NT2/D1 (cell line): Measurements from ENCODE around the gene AKAP6.

Experiments used
- DNase-seq: peaks from one replicate; pipeline ENCODE4 v3.0.0-alpha.2; 2011; ENCODE audit warnings: low read depth, low spot score
- H3K27me3 ChIP-seq: 2 replicates; pipeline ENCODE4 v1.6.0; 2011; ENCODE audit warnings: mild to moderate bottlenecking; ENCODE audit not compliant: insufficient read length, insufficient read depth
- H3K36me3 ChIP-seq: 2 replicates; pipeline ENCODE4 v1.6.1; 2011; ENCODE audit warnings: mild to moderate bottlenecking, low read length, mixed read lengths; ENCODE audit not compliant: insufficient read depth, insufficient read length
- H3K4me1 ChIP-seq: 2 replicates; pipeline ENCODE4 v1.5.1; 2011; ENCODE audit not compliant: insufficient read depth, insufficient read length
- H3K4me3 ChIP-seq: 2 replicates; pipeline ENCODE4 v1.5.1; 2011; ENCODE audit warnings: low read depth; ENCODE audit not compliant: insufficient read length
- H3K9ac ChIP-seq: 2 replicates; pipeline ENCODE4 v1.6.0; 2011; ENCODE audit warnings: low read depth; ENCODE audit not compliant: insufficient read length
- H3K9me3 ChIP-seq: 2 replicates; pipeline ENCODE4 v1.5.1; 2011; ENCODE audit warnings: mild to moderate bottlenecking, low read length; ENCODE audit not compliant: insufficient read depth
- SUZ12 ChIP-seq: IDR thresholded peaks from 2 replicates; pipeline ENCODE4 v1.6.1; 2011; ENCODE audit not compliant: insufficient read length, insufficient read depth; ENCODE audit errors: extremely low read depth
- YY1 ChIP-seq: IDR thresholded peaks from 2 replicates; pipeline ENCODE4 v1.6.1; 2011; ENCODE audit not compliant: insufficient read length, insufficient read depth
- ZNF274 ChIP-seq: IDR thresholded peaks from 2 replicates; pipeline ENCODE4 v1.6.1; 2011; ENCODE audit warnings: mild to moderate bottlenecking, low read depth, low read length

Gene AKAP6

GRCh38 chr14:32724867-32725471 lies 395.9 kb downstream of the AKAP6 start:
- H3K9me3 ChIP-seq = no peaks in the 10 kb centered on the region
- H3K36me3 ChIP-seq = no peaks in the 10 kb centered on the region
- no peak for TF ChIP-seq YY1
- TF ChIP-seq ZNF274 = no peak
- no peak for TF ChIP-seq SUZ12
- no peaks in the 10 kb centered on the region for H3K4me1 ChIP-seq
- no peak overlapping the region for H3K9ac ChIP-seq
- H3K27me3 ChIP-seq = no peaks in the 10 kb centered on the region
- DNase-seq = no peak
- H3K4me3 ChIP-seq = no peak overlapping the region

GRCh38 chr14:32726516-32726915 lies 397.4 kb downstream of the AKAP6 start:
- H3K9me3 ChIP-seq = no peaks in the 10 kb centered on the region

GRCh38 chr14:32727832-32728231 lies 398.7 kb downstream of the AKAP6 start:
- TF ChIP-seq YY1 = no peak
- TF ChIP-seq ZNF274 = no peak
- TF ChIP-seq SUZ12 = no peak
- Histone ChIP-seq H3K4me3 (no peak overlapping the region), H3K36me3 (no peaks in the 10 kb centered on the region), H3K27me3 (no peaks in the 10 kb centered on the region), H3K4me1 (no peaks in the 10 kb centered on the region), H3K9me3 (no peaks in the 10 kb centered on the region), H3K9ac (no peak overlapping the region)
- DNase-seq = no peak

More at GRCh38 chr14:32726516-32726915, 397.4 kb downstream of the AKAP6 start:
- H3K4me3 ChIP-seq = no peak overlapping the region
- H3K27me3 ChIP-seq = no peaks in the 10 kb centered on the region
- no peaks in the 10 kb centered on the region for H3K36me3 ChIP-seq
- H3K4me1 ChIP-seq = no peaks in the 10 kb centered on the region
- DNase-seq = no peak
- no peak for TF ChIP-seq ZNF274
- TF ChIP-seq SUZ12 = no peak
- no peak for TF ChIP-seq YY1
- H3K9ac ChIP-seq = no peak overlapping the region

- Histone ChIP-seq H3K4me1 (no peaks in the 10 kb centered on the region), H3K9me3 (no peaks in the 10 kb centered on the region), H3K4me3 (no peak overlapping the region), H3K9ac (no peak overlapping the region), H3K27me3 (no peaks in the 10 kb centered on the region), H3K36me3 (no peaks in the 10 kb centered on the region)
- TF ChIP-seq YY1 = no peak
- TF ChIP-seq ZNF274 = no peak
- no peak for TF ChIP-seq SUZ12
- DNase-seq = no peak
Observed at GRCh38 chr14:32728526-32728925, 399.4 kb downstream of the AKAP6 start.

GRCh38 chr14:32728976-32729375 lies 399.9 kb downstream of the AKAP6 start:
- Histone ChIP-seq H3K4me1 (no peaks in the 10 kb centered on the region), H3K4me3 (no peak overlapping the region), H3K36me3 (no peaks in the 10 kb centered on the region), H3K9ac (no peak overlapping the region), H3K9me3 (no peaks in the 10 kb centered on the region), H3K27me3 (no peaks in the 10 kb centered on the region)
- TF ChIP-seq SUZ12 (no peak), YY1 (no peak), ZNF274 (no peak)
- no peak for DNase-seq

GRCh38 chr14:32731249-32731648 lies 402.2 kb downstream of the AKAP6 start:
- H3K9ac ChIP-seq = no peak overlapping the region
- DNase-seq = no peak
- H3K9me3 ChIP-seq = no peaks in the 10 kb centered on the region
- no peak for TF ChIP-seq SUZ12
- no peak for TF ChIP-seq YY1
- TF ChIP-seq ZNF274 = no peak
- no peak overlapping the region for H3K4me3 ChIP-seq
- H3K4me1 ChIP-seq = no peaks in the 10 kb centered on the region
- H3K36me3 ChIP-seq = no peaks in the 10 kb centered on the region
- H3K27me3 ChIP-seq = no peaks in the 10 kb centered on the region

GRCh38 chr14:32733015-32733414 lies 403.9 kb downstream of the AKAP6 start:
- no peaks in the 10 kb centered on the region for H3K4me1 ChIP-seq
- DNase-seq = no peak
- TF ChIP-seq SUZ12 = no peak
- TF ChIP-seq ZNF274 = no peak
- no peak for TF ChIP-seq YY1
- no peaks in the 10 kb centered on the region for H3K9me3 ChIP-seq
- H3K4me3 ChIP-seq = no peak overlapping the region
- H3K27me3 ChIP-seq = no peaks in the 10 kb centered on the region
- no peaks in the 10 kb centered on the region for H3K36me3 ChIP-seq
- H3K9ac ChIP-seq = no peak overlapping the region

- no peaks in the 10 kb centered on the region for H3K27me3 ChIP-seq
- H3K9ac ChIP-seq = no peak overlapping the region
- DNase-seq = no peak
- no peaks in the 10 kb centered on the region for H3K9me3 ChIP-seq
- TF ChIP-seq SUZ12 = no peak
- no peak for TF ChIP-seq ZNF274
- TF ChIP-seq YY1 = no peak
- H3K4me3 ChIP-seq = no peak overlapping the region
- no peaks in the 10 kb centered on the region for H3K4me1 ChIP-seq
- H3K36me3 ChIP-seq = no peaks in the 10 kb centered on the region
Observed at GRCh38 chr14:32734261-32734660, 405.2 kb downstream of the AKAP6 start.
